ENCODE measurements around the gene NSG1. TPM values are rescaled to one million over a fixed set of nuclear protein-coding genes. Genes with fewer than 3 reads are reported as not detected.
A peak's percentile ranks its signal among the peaks of the same experiment; 100 is the strongest.

The NSG1 gene
- total and polyA plus RNA-seq, 2 of the 13 experiments (the other 11 are each of a cell fraction or from before 2014, with no cell fraction given) = not detected

GRCh38 chr4:4384837-4385236 is 2.1 kb upstream of the NSG1 start:
- DNase-seq (ENCODE audit: low spot score) (peak; percentile 12), FAIRE-seq (no peak), ATAC-seq (peak; percentile 60)
- intact Hi-C loops (cut with micrococcal nuclease; ENCODE audit: unreplicated experiment) = no loop called here
- no peak overlapping the region for H3K4me3 ChIP-seq (replicated peaks in 1 of 3; ENCODE audit: insufficient read depth in 1 of 3, low read depth in 2 of 3, low read length in 3 of 3)
- in situ Hi-C loops (cut with HindIII; ENCODE audit: extremely low pct_ligation_motif_present, low pct_unique_long_range_greater_than_20kb) = no loop called here
- no peaks in the 10 kb centered on the region for H3K9me3 ChIP-seq (ENCODE audit: low read length)
- H3K79me2 ChIP-seq (ENCODE audit: insufficient read depth, low read length) = no peaks in the 10 kb centered on the region
- 21% methylated on average over 5 of the region's 5 CpGs for WGBS (ENCODE audit: low lambda C conversion rate)
- POLR2A ChIA-PET = no interaction called here
- no peaks in the 10 kb centered on the region for H4K20me1 ChIP-seq (ENCODE audit: insufficient read depth, low read length)
- H3K9ac ChIP-seq (ENCODE audit: insufficient read depth, low read depth, low read length) = no peak overlapping the region
- TF ChIP-seq CTCF (CRISPR knock-in tag; IDR thresholded peaks at IDR 0.05) (peak; percentile 58), MAFG (CRISPR knock-in tag; IDR thresholded peaks at IDR 0.05) (no peak), STAG1 (CRISPR knock-in tag; IDR thresholded peaks at IDR 0.05) (peak; percentile 49)
- CTCF ChIA-PET (ENCODE audit: low intra/inter-chr PET ratio, low total read pairs) = no interaction called here
- BruUV-seq (replicated peaks) = no TSS peak
- H3K36me3 ChIP-seq (replicated peaks in 1 of 2; ENCODE audit: control insufficient read depth in 1 of 2, insufficient read depth in 2 of 2, low read length in 2 of 2) = no peaks in the 10 kb centered on the region
- H3K4me2 ChIP-seq (ENCODE audit: low read depth, low read length) = no peak overlapping the region
- no peak overlapping the region for H2AFZ ChIP-seq (ENCODE audit: low read length)
- H3K27me3 ChIP-seq (ENCODE audit: control insufficient read depth in 1 of 2, insufficient read depth in 2 of 2, low read length in 2 of 2) = peaks cover 14 to 85% of the 10 kb centered on the region in 2 experiments
- no peak overlapping the region for H3K27ac ChIP-seq (ENCODE audit: extremely low read length, insufficient read depth, low read length)
- H3K4me1 ChIP-seq (ENCODE audit: insufficient read depth, low read length) = no peaks in the 10 kb centered on the region

- Histone ChIP-seq H2AFZ (ENCODE audit: low read length) (no peak overlapping the region), H3K79me2 (ENCODE audit: insufficient read depth, low read length) (no peaks in the 10 kb centered on the region), H4K20me1 (ENCODE audit: insufficient read depth, low read length) (no peaks in the 10 kb centered on the region), H3K9me3 (ENCODE audit: low read length) (no peaks in the 10 kb centered on the region), H3K4me1 (ENCODE audit: insufficient read depth, low read length) (no peaks in the 10 kb centered on the region), H3K9ac (ENCODE audit: insufficient read depth, low read depth, low read length) (no peak overlapping the region), H3K4me3 (replicated peaks in 1 of 3; ENCODE audit: insufficient read depth in 1 of 3, low read depth in 2 of 3, low read length in 3 of 3) (peak overlapping the region in 1 of 3 experiments; percentile 50; a peak in 1 of 6 replicates), H3K27me3 (ENCODE audit: control insufficient read depth in 1 of 2, insufficient read depth in 2 of 2, low read length in 2 of 2) (peaks cover 17 to 92% of the 10 kb centered on the region in 2 experiments), H3K4me2 (ENCODE audit: low read depth, low read length) (peak overlapping the region; percentile 23; the same call in 1 of the 2 replicates), H3K27ac (ENCODE audit: extremely low read length, insufficient read depth, low read length) (no peak overlapping the region), H3K36me3 (replicated peaks in 1 of 2; ENCODE audit: control insufficient read depth in 1 of 2, insufficient read depth in 2 of 2, low read length in 2 of 2) (no peaks in the 10 kb centered on the region)
- WGBS (ENCODE audit: low lambda C conversion rate) = 22% methylated on average over 11 of the region's 38 CpGs
- ChIA-PET CTCF (ENCODE audit: low intra/inter-chr PET ratio, low total read pairs) (no interaction called here), POLR2A (no interaction called here)
- in situ Hi-C loops (cut with HindIII; ENCODE audit: extremely low pct_ligation_motif_present, low pct_unique_long_range_greater_than_20kb) (no loop called here), intact Hi-C loops (cut with micrococcal nuclease; ENCODE audit: unreplicated experiment) (no loop called here)
- no TSS peak for BruUV-seq (replicated peaks)
- FAIRE-seq (no peak), DNase-seq (ENCODE audit: low spot score) (no peak), ATAC-seq (no peak)
- TF ChIP-seq, protein P1, sequence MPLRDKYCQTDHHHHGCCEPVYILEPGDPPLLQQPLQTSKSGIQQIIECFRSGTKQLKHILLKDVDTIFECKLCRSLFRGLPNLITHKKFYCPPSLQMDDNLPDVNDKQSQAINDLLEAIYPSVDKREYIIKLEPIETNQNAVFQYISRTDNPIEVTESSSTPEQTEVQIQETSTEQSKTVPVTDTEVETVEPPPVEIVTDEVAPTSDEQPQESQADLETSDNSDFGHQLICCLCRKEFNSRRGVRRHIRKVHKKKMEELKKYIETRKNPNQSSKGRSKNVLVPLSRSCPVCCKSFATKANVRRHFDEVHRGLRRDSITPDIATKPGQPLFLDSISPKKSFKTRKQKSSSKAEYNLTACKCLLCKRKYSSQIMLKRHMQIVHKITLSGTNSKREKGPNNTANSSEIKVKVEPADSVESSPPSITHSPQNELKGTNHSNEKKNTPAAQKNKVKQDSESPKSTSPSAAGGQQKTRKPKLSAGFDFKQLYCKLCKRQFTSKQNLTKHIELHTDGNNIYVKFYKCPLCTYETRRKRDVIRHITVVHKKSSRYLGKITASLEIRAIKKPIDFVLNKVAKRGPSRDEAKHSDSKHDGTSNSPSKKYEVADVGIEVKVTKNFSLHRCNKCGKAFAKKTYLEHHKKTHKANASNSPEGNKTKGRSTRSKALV (CRISPR knock-in tag; IDR thresholded peaks at IDR 0.05) = no peak
- TF ChIP-seq NFIB (CRISPR knock-in tag; IDR thresholded peaks at IDR 0.05; ENCODE audit: borderline replicate concordance) (no peak), ZNF253 (CRISPR knock-in tag; IDR thresholded peaks at IDR 0.05; ENCODE audit: borderline replicate concordance) (no peak), SP140L (CRISPR knock-in tag; IDR thresholded peaks at IDR 0.05; ENCODE audit: borderline replicate concordance) (no peak), TERF1 (CRISPR knock-in tag; IDR thresholded peaks at IDR 0.05) (no peak), ZSCAN31 (CRISPR knock-in tag; IDR thresholded peaks at IDR 0.05; ENCODE audit: low read depth) (no peak), TSC22D2 (CRISPR knock-in tag; IDR thresholded peaks at IDR 0.05; ENCODE audit: borderline replicate concordance) (no peak)
- TF ChIP-seq, protein P2, sequence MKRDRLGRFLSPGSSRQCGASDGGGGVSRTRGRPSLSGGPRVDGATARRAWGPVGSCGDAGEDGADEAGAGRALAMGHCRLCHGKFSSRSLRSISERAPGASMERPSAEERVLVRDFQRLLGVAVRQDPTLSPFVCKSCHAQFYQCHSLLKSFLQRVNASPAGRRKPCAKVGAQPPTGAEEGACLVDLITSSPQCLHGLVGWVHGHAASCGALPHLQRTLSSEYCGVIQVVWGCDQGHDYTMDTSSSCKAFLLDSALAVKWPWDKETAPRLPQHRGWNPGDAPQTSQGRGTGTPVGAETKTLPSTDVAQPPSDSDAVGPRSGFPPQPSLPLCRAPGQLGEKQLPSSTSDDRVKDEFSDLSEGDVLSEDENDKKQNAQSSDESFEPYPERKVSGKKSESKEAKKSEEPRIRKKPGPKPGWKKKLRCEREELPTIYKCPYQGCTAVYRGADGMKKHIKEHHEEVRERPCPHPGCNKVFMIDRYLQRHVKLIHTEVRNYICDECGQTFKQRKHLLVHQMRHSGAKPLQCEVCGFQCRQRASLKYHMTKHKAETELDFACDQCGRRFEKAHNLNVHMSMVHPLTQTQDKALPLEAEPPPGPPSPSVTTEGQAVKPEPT (CRISPR knock-in tag; IDR thresholded peaks at IDR 0.05; ENCODE audit: low read depth) = no peak
These were observed 1.1 kb upstream of the NSG1 start for GRCh38 chr4:4385729-4386295.

Data from HepG2 (cell line).